ENCODE measurements around the gene TKFC. TPM values are rescaled to one million over a fixed set of nuclear protein-coding genes. Genes with fewer than 3 reads are reported as not detected.

Gene TKFC, protein sequence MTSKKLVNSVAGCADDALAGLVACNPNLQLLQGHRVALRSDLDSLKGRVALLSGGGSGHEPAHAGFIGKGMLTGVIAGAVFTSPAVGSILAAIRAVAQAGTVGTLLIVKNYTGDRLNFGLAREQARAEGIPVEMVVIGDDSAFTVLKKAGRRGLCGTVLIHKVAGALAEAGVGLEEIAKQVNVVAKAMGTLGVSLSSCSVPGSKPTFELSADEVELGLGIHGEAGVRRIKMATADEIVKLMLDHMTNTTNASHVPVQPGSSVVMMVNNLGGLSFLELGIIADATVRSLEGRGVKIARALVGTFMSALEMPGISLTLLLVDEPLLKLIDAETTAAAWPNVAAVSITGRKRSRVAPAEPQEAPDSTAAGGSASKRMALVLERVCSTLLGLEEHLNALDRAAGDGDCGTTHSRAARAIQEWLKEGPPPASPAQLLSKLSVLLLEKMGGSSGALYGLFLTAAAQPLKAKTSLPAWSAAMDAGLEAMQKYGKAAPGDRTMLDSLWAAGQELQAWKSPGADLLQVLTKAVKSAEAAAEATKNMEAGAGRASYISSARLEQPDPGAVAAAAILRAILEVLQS
- total RNA-seq (10 to 100 TPM; 39.6 to 41.9 TPM), total RNA-seq (17.7 to 21.3 reads per million in 2 donors)

DNA sequence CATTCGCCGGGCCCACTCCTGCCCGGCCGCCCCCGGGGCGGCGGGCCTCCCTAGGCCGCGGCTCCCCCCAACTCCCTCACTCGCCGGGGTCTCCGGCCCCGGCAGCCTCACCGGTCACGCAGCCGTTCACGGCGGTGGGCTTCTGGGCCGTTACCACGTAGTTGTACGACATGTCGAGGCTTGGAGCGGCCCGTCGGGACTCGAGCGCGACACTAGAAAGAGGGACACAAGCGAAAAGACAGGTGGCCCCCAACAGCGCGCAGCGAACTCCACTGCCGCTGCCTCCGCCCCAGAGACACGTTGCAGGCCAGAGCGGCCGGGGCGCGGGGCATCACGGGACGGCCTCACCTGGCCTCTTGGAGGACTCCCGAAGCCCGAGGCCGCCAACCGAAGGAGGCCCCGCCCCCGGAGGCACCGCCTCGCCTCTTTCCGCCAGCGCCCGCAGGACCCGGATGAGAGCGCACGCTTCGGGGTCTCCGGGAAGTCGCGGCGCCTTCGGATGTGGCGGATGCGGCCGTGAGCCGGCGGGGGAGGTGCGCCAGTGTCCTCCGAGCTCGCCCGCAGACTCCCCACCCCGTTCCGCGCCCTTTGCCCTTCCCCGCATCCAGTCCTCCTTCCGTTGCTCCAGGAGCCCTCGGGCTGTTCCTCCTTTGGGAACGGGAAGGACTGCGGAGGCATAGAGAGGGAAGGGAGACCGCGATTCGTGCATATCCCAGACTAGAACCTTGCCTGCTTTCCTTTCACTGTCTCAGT is at the start of gene TKFC, which contains the start of gene DDB1:
TSS of gene TKFC (plus strand) at position 432 of the 753 bp plus-strand sequence. CDS start 1,501 bp downstream, outside the sequence.
TSS of gene DDB1 (minus strand) at position 309 of the 753 bp plus-strand sequence. CDS start at position 172, 137 bp downstream.
- Mint-ChIP-seq H3K4me1 (peaks cover 45% of the 10 kb centered on the region), H3K27ac (peak within 1 kb of the TSS; percentile 98), H3K27me3 (no peaks in the 10 kb centered on the region), H3K4me3 (peak within 1 kb of the TSS; percentile 94), H3K36me3 (ENCODE audit: low read depth) (peaks cover 7% of the 10 kb centered on the region)
- H3K9me3 ChIP-seq (ENCODE audit: control insufficient read depth, low read length, poor library complexity, severe bottlenecking) = no peaks in the 10 kb centered on the region
- DNase-seq (peak; percentile 96 to 97 (median 96)), ATAC-seq (peak; percentile 96)

DNA sequence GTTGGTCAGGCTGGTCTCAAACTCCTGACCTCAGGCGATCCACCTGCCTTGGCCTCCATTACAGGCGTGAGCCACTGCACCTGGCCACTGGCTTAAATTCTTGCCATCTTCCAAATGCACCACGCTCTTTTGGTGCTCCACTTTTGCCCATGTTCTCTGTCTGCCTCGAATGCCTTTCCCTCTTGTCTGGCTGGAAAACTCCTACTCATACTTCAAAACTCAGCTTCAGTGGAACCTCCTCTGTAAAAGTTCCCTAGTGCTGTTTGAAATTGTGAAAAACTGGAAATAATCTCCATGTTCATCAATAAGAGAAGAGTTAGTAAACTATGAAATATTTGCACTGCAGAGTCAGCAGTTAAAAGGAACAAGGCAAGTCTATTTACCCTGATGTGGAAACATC is 49.4 kb upstream of the TKFC start:
- H3K9me3 ChIP-seq (ENCODE audit: control insufficient read depth, low read length, poor library complexity, severe bottlenecking) = no peaks in the 10 kb centered on the region
- Mint-ChIP-seq H3K27ac (no peak overlapping the region), H3K4me3 (no peak overlapping the region), H3K27me3 (peaks cover 16% of the 10 kb centered on the region), H3K4me1 (no peaks in the 10 kb centered on the region), H3K36me3 (ENCODE audit: low read depth) (no peaks in the 10 kb centered on the region)
- ATAC-seq (no peak), DNase-seq (no peak)

GRCh38 chr11:61287338-61287977 is 45.6 kb upstream of the TKFC start:
- Mint-ChIP-seq H3K4me1 (no peaks in the 10 kb centered on the region), H3K4me3 (no peak overlapping the region), H3K27ac (no peak overlapping the region), H3K36me3 (ENCODE audit: low read depth) (peaks cover 2% of the 10 kb centered on the region), H3K27me3 (peaks cover 19% of the 10 kb centered on the region)
- no peak for ATAC-seq
- H3K9me3 ChIP-seq (ENCODE audit: control insufficient read depth, low read length, poor library complexity, severe bottlenecking) = no peaks in the 10 kb centered on the region
- DNase-seq = no peak

DNA sequence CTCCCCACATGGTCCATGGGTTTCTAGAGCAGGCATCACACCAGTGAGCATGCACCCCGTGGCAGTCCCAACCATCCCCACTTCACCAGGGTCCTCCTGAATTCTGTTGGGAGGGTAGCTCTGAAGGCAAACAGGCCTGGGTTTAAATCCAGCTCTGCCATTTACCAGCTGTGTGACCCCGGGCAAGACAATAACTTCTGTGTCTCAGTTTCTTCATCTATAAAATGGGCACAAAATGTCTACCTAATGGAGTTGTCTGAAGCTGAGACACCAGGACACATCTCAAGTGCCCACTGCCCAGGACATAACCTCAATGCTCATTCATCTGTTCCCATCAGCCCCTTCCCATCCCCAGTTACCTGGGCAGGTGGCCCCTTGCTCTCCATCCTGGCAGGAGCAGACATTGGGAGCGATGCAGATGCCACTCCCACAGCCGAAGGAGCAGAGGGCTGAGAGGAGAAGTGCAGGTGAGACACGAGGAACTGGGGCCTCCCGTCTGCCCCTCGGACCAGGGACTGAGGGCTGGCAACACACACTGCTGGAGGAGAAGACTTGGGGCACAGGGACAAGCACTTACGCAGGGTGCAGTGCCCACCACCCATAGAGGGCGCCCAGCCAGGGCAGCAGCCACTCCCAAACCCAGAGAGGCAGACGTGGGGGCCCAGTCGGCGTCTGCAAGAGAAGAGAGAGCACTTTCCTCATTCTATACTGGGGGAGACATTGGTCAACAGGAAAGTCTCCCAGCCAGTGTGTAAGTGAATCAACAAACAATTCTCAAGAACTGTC is 41.9 kb upstream of the TKFC start:
- ATAC-seq (no peak), DNase-seq (no peak)
- no peak overlapping the region for H3K4me3 Mint-ChIP-seq
- H3K27me3 Mint-ChIP-seq = peaks cover 27% of the 10 kb centered on the region
- no peak overlapping the region for H3K27ac Mint-ChIP-seq
- peaks cover 7% of the 10 kb centered on the region for H3K4me1 Mint-ChIP-seq
- H3K9me3 ChIP-seq (ENCODE audit: control insufficient read depth, low read length, poor library complexity, severe bottlenecking) = no peaks in the 10 kb centered on the region
- H3K36me3 Mint-ChIP-seq (ENCODE audit: low read depth) = peaks cover 4% of the 10 kb centered on the region

GRCh38 chr11:61292356-61292755 is 40.7 kb upstream of the TKFC start:
- no peak for DNase-seq
- peaks cover 20% of the 10 kb centered on the region for H3K27me3 Mint-ChIP-seq
- H3K4me3 Mint-ChIP-seq = peak overlapping the region; percentile 28
- H3K9me3 ChIP-seq (ENCODE audit: control insufficient read depth, low read length, poor library complexity, severe bottlenecking) = no peaks in the 10 kb centered on the region
- H3K36me3 Mint-ChIP-seq (ENCODE audit: low read depth) = peaks cover 8% of the 10 kb centered on the region
- no peak overlapping the region for H3K27ac Mint-ChIP-seq
- ATAC-seq = no peak
- peaks cover 8% of the 10 kb centered on the region for H3K4me1 Mint-ChIP-seq

GRCh38 chr11:61293867-61294716 is 38.9 kb upstream of the TKFC start:
- no peak overlapping the region for H3K27ac Mint-ChIP-seq
- H3K9me3 ChIP-seq (ENCODE audit: control insufficient read depth, low read length, poor library complexity, severe bottlenecking) = no peaks in the 10 kb centered on the region
- peaks cover 17% of the 10 kb centered on the region for H3K27me3 Mint-ChIP-seq
- DNase-seq (no peak), ATAC-seq (peak; percentile 47)
- peak overlapping the region; percentile 86 for H3K4me3 Mint-ChIP-seq
- peaks cover 20% of the 10 kb centered on the region for H3K4me1 Mint-ChIP-seq
- peaks cover 11% of the 10 kb centered on the region for H3K36me3 Mint-ChIP-seq (ENCODE audit: low read depth)

- Mint-ChIP-seq H3K27me3 (peaks cover 17% of the 10 kb centered on the region), H3K36me3 (ENCODE audit: low read depth) (peaks cover 13% of the 10 kb centered on the region), H3K4me3 (peak within 1 kb of the TSS; percentile 86), H3K4me1 (peaks cover 26% of the 10 kb centered on the region), H3K27ac (no peak within 1 kb of the TSS)
- DNase-seq (peak; percentile 22 to 46 (median 30)), ATAC-seq (peak; percentile 90)
- H3K9me3 ChIP-seq (ENCODE audit: control insufficient read depth, low read length, poor library complexity, severe bottlenecking) = no peaks in the 10 kb centered on the region
These were observed 38.1 kb upstream of the TKFC start, which contains the start of gene VWCE for GRCh38 chr11:61294717-61295595. Gene VWCE (minus strand): TSS chr11:61295316. CDS start chr11:61295037, 279 bp downstream.

- peaks cover 16% of the 10 kb centered on the region for H3K36me3 Mint-ChIP-seq (ENCODE audit: low read depth)
- peak overlapping the region; percentile 86 for H3K4me3 Mint-ChIP-seq
- ATAC-seq (no peak), DNase-seq (no peak)
- H3K27ac Mint-ChIP-seq = no peak overlapping the region
- H3K4me1 Mint-ChIP-seq = peaks cover 30% of the 10 kb centered on the region
- H3K9me3 ChIP-seq (ENCODE audit: control insufficient read depth, low read length, poor library complexity, severe bottlenecking) = no peaks in the 10 kb centered on the region
- H3K27me3 Mint-ChIP-seq = peaks cover 17% of the 10 kb centered on the region
These were observed 37.5 kb upstream of the TKFC start for GRCh38 chr11:61295596-61295926.

- no peak for DNase-seq
- no peaks in the 10 kb centered on the region for H3K9me3 ChIP-seq (ENCODE audit: control insufficient read depth, low read length, poor library complexity, severe bottlenecking)
- peaks cover 19% of the 10 kb centered on the region for H3K36me3 Mint-ChIP-seq (ENCODE audit: low read depth)
- peaks cover 30% of the 10 kb centered on the region for H3K4me1 Mint-ChIP-seq
- peak overlapping the region; percentile 55 for H3K4me3 Mint-ChIP-seq
- H3K27ac Mint-ChIP-seq = no peak overlapping the region
- H3K27me3 Mint-ChIP-seq = peaks cover 14% of the 10 kb centered on the region
- ATAC-seq = no peak
These were observed 35.7 kb upstream of the TKFC start for GRCh38 chr11:61297341-61297740.

DNA sequence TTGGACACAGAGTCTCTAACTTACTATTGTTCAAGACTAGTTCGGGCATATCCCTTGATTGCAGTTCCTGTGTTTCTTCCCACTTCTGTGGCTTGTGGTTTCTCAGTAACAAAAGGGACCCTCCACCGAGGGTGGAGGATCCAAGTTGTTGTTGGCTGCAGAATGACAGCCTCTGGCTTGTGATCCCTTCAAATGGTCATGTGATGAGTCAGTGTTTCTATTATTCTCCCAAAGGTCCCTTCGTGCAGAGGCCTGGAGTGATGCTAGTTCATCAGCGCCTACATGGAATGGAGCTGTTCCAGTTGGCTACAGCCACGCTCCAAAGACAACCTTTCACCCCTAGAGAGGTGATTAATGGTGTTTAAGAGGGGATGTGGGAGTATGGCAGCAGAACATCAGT is 35.3 kb upstream of the TKFC start:
- H3K9me3 ChIP-seq (ENCODE audit: control insufficient read depth, low read length, poor library complexity, severe bottlenecking) = no peaks in the 10 kb centered on the region
- ATAC-seq = no peak
- H3K4me3 Mint-ChIP-seq = no peak overlapping the region

GRCh38 chr11:61298663-61299244 is 34.3 kb upstream of the TKFC start:
- Mint-ChIP-seq H3K27me3 (peaks cover 5% of the 10 kb centered on the region), H3K27ac (peak overlapping the region; percentile 47), H3K4me1 (peaks cover 30% of the 10 kb centered on the region), H3K4me3 (no peak overlapping the region), H3K36me3 (ENCODE audit: low read depth) (peaks cover 16% of the 10 kb centered on the region)
- DNase-seq (no peak), ATAC-seq (no peak)
- H3K9me3 ChIP-seq (ENCODE audit: control insufficient read depth, low read length, poor library complexity, severe bottlenecking) = no peaks in the 10 kb centered on the region

More for the DNA sequence above, 35.3 kb upstream of the TKFC start:
- H3K36me3 Mint-ChIP-seq (ENCODE audit: low read depth) = peaks cover 16% of the 10 kb centered on the region
- peaks cover 10% of the 10 kb centered on the region for H3K27me3 Mint-ChIP-seq
- no peak overlapping the region for H3K27ac Mint-ChIP-seq
- no peak for DNase-seq
- H3K4me1 Mint-ChIP-seq = peaks cover 30% of the 10 kb centered on the region

Measured in T-helper 17 cell (primary cell).